Spinal cord (tissue), 10 donors: ENCODE data around the gene CASR. TPM values are rescaled to one million over a fixed set of nuclear protein-coding genes. Genes with fewer than 3 reads are reported as not detected.

Experiments
- DNase-seq, 6 donors: peaks; one replicate each; pipeline versions ENCODE4 v3.0.0 to v3.0.0-alpha.2; 2013 to 2015; ENCODE audit warnings: low spot score in 6 of 6, low read depth in 4 of 6
- H3K27ac ChIP-seq: one replicate; pipeline ENCODE4 v1.5.1; 2013; ENCODE audit warnings: low read depth, low read length, control low read depth
- H3K27me3 ChIP-seq: one replicate; pipeline ENCODE4 v1.6.1; 2013; ENCODE audit warnings: low read length; ENCODE audit not compliant: control insufficient read depth, insufficient read depth
- H3K36me3 ChIP-seq: one replicate; pipeline ENCODE4 v1.6.1; 2013; ENCODE audit warnings: low read length; ENCODE audit not compliant: control insufficient read depth, insufficient read depth
- H3K4me1 ChIP-seq: one replicate; pipeline ENCODE4 v1.6.1; 2013; ENCODE audit warnings: low read length; ENCODE audit not compliant: control insufficient read depth, insufficient read depth
- H3K4me3 ChIP-seq: one replicate; pipeline ENCODE4 v1.5.1; 2013; ENCODE audit warnings: low read depth, low read length, control low read depth
- H3K9me3 ChIP-seq: one replicate; pipeline ENCODE4 v1.6.1; 2013; ENCODE audit warnings: low read length; ENCODE audit not compliant: control insufficient read depth, insufficient read depth
- WGBS: methylation state at CpG from one replicate; pipeline ENCODE4 v1.1.5; 2013; ENCODE audit warnings: missing lambda C conversion rate; ENCODE audit not compliant: insufficient coverage; 5-methylcytosine and 5-hydroxymethylcytosine counted together
- polyA plus RNA-seq, 2 donors: library from polyadenylated mRNA; unstranded; fragments of 120-200 nt; gene quantifications; one replicate each; pipeline ENCODE4 v1.2.1, GENCODE V29; 2013; ENCODE audit not compliant: insufficient read length in 2 of 2
- total RNA-seq, 2 donors: library from RNA; depleted of rRNA in 1 of 2; stranded (reverse); fragments of 120-200 nt in 1 of 2; fragments of >200 nt in 1 of 2; gene quantifications; one replicate each; pipeline versions ENCODE4 v1.2.3 to v1.2.4, GENCODE V29; 2013 to 2014
- donor health status: healthy.

Gene CASR
- total and polyA plus RNA-seq, 4 donors, result 0.11 to 1.4 (median 1.1) TPM

GRCh38 chr3:122265957-122266356 lies 82.5 kb downstream of the CASR start:
- Histone ChIP-seq H3K4me3 (no peak overlapping the region), H3K9me3 (no peaks in the 10 kb centered on the region), H3K27me3 (no peaks in the 10 kb centered on the region), H3K27ac (no peak overlapping the region), H3K36me3 (no peaks in the 10 kb centered on the region), H3K4me1 (no peaks in the 10 kb centered on the region)
- DNase-seq, result no peak
- WGBS, result no CpG with 5 or more reads among the region's 3 CpGs

GRCh38 chr3:122268257-122269024 lies 85.0 kb downstream of the CASR start:
- WGBS, result 100% methylated on average over 1 of the region's 1 CpG
- H3K27me3 ChIP-seq, result no peaks in the 10 kb centered on the region
- no peaks in the 10 kb centered on the region for H3K36me3 ChIP-seq
- H3K27ac ChIP-seq, result no peak overlapping the region
- DNase-seq, result no peak
- H3K4me3 ChIP-seq, result no peak overlapping the region
- H3K4me1 ChIP-seq, result no peaks in the 10 kb centered on the region
- no peaks in the 10 kb centered on the region for H3K9me3 ChIP-seq

- H3K9me3 ChIP-seq, result no peaks in the 10 kb centered on the region
- no CpG with 5 or more reads among the region's 2 CpGs for WGBS
- H3K4me1 ChIP-seq, result no peaks in the 10 kb centered on the region
- no peak for DNase-seq
- H3K4me3 ChIP-seq, result no peak overlapping the region
- H3K27ac ChIP-seq, result no peak overlapping the region
- no peaks in the 10 kb centered on the region for H3K27me3 ChIP-seq
- H3K36me3 ChIP-seq, result no peaks in the 10 kb centered on the region
Measured at GRCh38 chr3:122269045-122269444, 85.6 kb downstream of the CASR start.

- Histone ChIP-seq H3K27me3 (no peaks in the 10 kb centered on the region), H3K9me3 (no peaks in the 10 kb centered on the region), H3K4me3 (no peak overlapping the region), H3K36me3 (no peaks in the 10 kb centered on the region), H3K4me1 (no peaks in the 10 kb centered on the region), H3K27ac (no peak overlapping the region)
- DNase-seq, result no peak
- WGBS, result 81% methylated on average over 2 of the region's 3 CpGs
Measured at GRCh38 chr3:122271246-122271898, 87.9 kb downstream of the CASR start.

GRCh38 chr3:122272879-122273278 lies 89.4 kb downstream of the CASR start:
- DNase-seq, result no peak
- Histone ChIP-seq H3K4me3 (no peak overlapping the region), H3K36me3 (no peaks in the 10 kb centered on the region), H3K4me1 (no peaks in the 10 kb centered on the region), H3K9me3 (no peaks in the 10 kb centered on the region), H3K27me3 (no peaks in the 10 kb centered on the region), H3K27ac (no peak overlapping the region)

GRCh38 chr3:122273498-122273897 lies 90.0 kb downstream of the CASR start:
- WGBS, result 79% methylated on average over 2 of the region's 2 CpGs

GRCh38 chr3:122281891-122282290 lies 98.4 kb downstream of the CASR start:
- 64% methylated on average over 3 of the region's 3 CpGs for WGBS
- no peaks in the 10 kb centered on the region for H3K9me3 ChIP-seq
- no peaks in the 10 kb centered on the region for H3K27me3 ChIP-seq
- no peak overlapping the region for H3K27ac ChIP-seq
- no peaks in the 10 kb centered on the region for H3K4me1 ChIP-seq
- H3K36me3 ChIP-seq, result no peaks in the 10 kb centered on the region
- DNase-seq, result no peak
- no peak overlapping the region for H3K4me3 ChIP-seq

More at GRCh38 chr3:122273498-122273897, 90.0 kb downstream of the CASR start:
- no peaks in the 10 kb centered on the region for H3K9me3 ChIP-seq
- H3K27ac ChIP-seq, result no peak overlapping the region
- no peaks in the 10 kb centered on the region for H3K4me1 ChIP-seq
- H3K27me3 ChIP-seq, result no peaks in the 10 kb centered on the region
- H3K36me3 ChIP-seq, result no peaks in the 10 kb centered on the region
- DNase-seq, result no peak
- no peak overlapping the region for H3K4me3 ChIP-seq

- Histone ChIP-seq H3K4me1 (no peaks in the 10 kb centered on the region), H3K4me3 (no peak overlapping the region), H3K9me3 (no peaks in the 10 kb centered on the region), H3K27me3 (no peaks in the 10 kb centered on the region), H3K36me3 (no peaks in the 10 kb centered on the region), H3K27ac (no peak overlapping the region)
- no peak for DNase-seq
- WGBS, result 93% methylated on average over 21 of the region's 22 CpGs
Measured at GRCh38 chr3:122283796-122284445, 100.5 kb downstream of the CASR start.

- Histone ChIP-seq H3K36me3 (no peaks in the 10 kb centered on the region), H3K4me1 (no peaks in the 10 kb centered on the region), H3K27ac (no peak overlapping the region), H3K4me3 (no peak overlapping the region), H3K27me3 (no peaks in the 10 kb centered on the region), H3K9me3 (no peaks in the 10 kb centered on the region)
- DNase-seq, result no peak
- 94% methylated on average over 20 of the region's 20 CpGs for WGBS
Measured at GRCh38 chr3:122284486-122284885, 101.0 kb downstream of the CASR start.
